ENCODE measurements around the gene CCRL2. TPM values are rescaled to one million over a fixed set of nuclear protein-coding genes. Genes with fewer than 3 reads are reported as not detected.
"Not testable (repeated sequence)": the region's sequence is repeated elsewhere in the genome, so short reads cannot be mapped to it uniquely, and the experiment has no call there.

The CCRL2 gene
- total RNA-seq, 2 experiments from 2014 or later: 10.1 to 11.2 TPM

DNA sequence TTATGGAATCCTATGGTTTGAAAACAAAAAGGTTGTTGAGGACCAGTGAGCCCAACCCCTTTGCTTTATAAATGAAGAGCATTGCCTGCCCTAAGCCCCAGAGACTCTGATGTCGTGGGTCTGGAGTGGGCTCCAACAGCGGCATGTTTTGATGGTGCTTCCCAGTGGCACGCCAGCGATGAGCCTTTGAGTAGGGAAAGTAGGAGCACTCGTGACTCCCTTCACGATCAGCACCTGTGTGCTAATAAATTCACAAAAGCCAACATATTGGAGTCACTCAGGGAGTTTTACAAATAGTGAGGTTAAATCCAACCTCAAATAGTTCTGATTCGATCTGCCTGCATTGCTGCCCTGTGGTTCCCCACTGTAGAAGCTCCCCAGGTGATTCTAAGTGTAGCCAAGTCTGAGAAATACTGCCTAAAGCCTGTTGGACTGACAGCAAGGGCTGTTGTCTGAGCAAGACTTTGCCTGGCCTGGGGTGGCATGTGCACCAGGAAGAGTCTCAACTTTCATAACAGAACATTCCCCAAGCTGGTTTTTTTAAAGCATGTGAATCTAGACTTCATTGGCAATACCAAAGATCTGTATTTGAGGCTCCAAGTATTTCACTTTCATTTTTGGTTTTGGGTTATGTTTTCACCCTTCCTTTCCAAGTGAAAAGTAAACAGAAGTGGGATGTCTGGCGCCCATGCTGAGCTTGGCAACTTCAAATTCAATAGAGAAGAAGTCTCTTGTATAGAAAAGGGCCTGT is 26.4 kb upstream of the CCRL2 start:
- no peak for DNase-seq
- Mint-ChIP-seq H3K4me1 (ENCODE audit: low read depth) (peaks cover 77% of the 10 kb centered on the region), H3K27ac (peak overlapping the region; percentile 86), H3K36me3 (ENCODE audit: low read depth) (peaks cover 21% of the 10 kb centered on the region), H3K27me3 (ENCODE audit: low read depth) (no peaks in the 10 kb centered on the region), H3K4me3 (no peak overlapping the region), H3K9me3 (ENCODE audit: insufficient read depth) (no peaks in the 10 kb centered on the region)
- ChIA-PET POLR2A (interaction anchor here (0.6 to 1.0 kb wide), 2 partner anchors 11 to 160 kb away, joined by 3 to 5 read pairs; no protein-coding TSS in a partner anchor), CTCF (interaction anchor here (0.9 to 9.3 kb wide), 8 partner anchors 8 to 302 kb away, joined by 3 to 72 read pairs (median 4); partner anchors contain the start of genes CCR1, CCR5AS and CCRL2)
- ATAC-seq: peak; percentile 35

DNA sequence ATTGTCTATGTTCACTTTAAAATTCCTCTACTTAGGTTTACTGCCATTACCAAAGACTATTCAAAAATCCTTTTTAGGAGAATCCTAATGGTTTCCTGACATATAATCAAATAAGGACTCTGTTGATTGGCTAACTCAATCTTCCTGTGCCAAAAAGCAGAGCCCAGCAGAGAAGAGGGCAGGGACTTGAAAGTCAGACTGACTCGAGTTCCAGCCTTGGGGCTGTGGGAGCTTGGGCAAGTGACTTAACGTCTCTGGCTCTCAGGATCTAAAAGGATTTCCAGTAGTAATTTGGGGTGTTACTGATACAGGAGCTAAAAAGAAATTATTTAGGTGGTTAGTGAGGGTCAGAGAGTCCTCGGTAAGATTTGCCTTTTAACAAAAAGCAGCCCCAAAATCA is 25.4 kb upstream of the CCRL2 start:
- CTCF ChIA-PET: interaction anchor here (0.6 to 9.3 kb wide), 9 partner anchors 11 to 305 kb away, joined by 3 to 72 read pairs (median 6); partner anchors contain the start of genes CCR1 and CCR5
- H3K4me1 Mint-ChIP-seq (ENCODE audit: low read depth): peaks cover 76% of the 10 kb centered on the region
- H3K36me3 Mint-ChIP-seq (ENCODE audit: low read depth): peaks cover 20% of the 10 kb centered on the region
- no peak for ATAC-seq
- DNase-seq: no peak
- no peak overlapping the region for H3K27ac Mint-ChIP-seq
- no peak overlapping the region for H3K4me3 Mint-ChIP-seq
- peaks cover 1% of the 10 kb centered on the region for H3K9me3 Mint-ChIP-seq (ENCODE audit: insufficient read depth)
- POLR2A ChIA-PET: no interaction called here
- no peaks in the 10 kb centered on the region for H3K27me3 Mint-ChIP-seq (ENCODE audit: low read depth)

DNA sequence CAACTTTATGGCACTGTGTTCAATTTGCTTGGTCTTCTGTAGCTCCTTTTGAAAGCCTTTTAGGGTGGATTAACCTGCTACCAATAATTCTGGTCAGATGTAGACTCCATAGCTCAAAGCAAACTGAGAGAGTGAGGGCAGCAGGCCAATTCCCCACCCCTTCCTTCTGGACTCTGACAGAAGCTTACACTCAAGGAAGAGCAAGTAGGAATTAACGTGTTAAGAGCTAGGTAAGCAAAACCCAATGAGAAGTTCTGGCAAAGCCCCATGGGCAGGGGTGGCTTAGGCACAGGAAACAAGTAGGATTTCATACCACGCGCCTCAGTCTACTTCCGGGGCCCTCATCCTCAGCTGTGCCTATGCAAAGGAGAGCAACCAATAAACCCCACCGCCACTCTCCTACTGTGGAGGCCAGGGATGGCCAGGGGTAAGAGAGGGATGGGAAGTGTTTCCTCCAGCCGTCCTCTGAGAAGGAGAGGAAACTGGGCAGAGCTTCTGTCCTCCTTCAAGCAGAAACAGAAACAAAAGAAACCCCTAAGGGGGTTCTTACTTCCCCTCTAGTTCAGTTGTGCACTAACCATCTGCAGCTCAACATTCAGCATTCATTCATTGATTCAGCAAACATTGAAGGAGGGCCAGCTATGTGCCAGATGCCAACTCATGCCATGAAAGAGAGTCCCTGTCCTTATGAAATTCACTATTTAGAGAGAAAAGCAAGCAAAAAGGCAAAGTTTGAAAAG is 23.7 kb upstream of the CCRL2 start:
- POLR2A ChIA-PET: interaction anchor here (1.0 to 1.6 kb wide), 4 partner anchors 9 to 26 kb away, joined by 3 to 8 read pairs (median 5); partner anchors contain the start of genes CCR5AS and CCRL2
- Mint-ChIP-seq H3K36me3 (ENCODE audit: low read depth) (peaks cover 10% of the 10 kb centered on the region), H3K27ac (peak overlapping the region; percentile 76), H3K9me3 (ENCODE audit: insufficient read depth) (peaks cover 4% of the 10 kb centered on the region), H3K4me3 (peak overlapping the region; percentile 6), H3K4me1 (ENCODE audit: low read depth) (peaks cover 66% of the 10 kb centered on the region), H3K27me3 (ENCODE audit: low read depth) (no peaks in the 10 kb centered on the region)
- CTCF ChIA-PET: interaction anchor here (0.9 to 4.5 kb wide), 20 partner anchors 8 to 445 kb away, joined by 3 to 37 read pairs (median 4); partner anchors contain the start of genes CCR1 and CCR5
- no peak for DNase-seq
- peak; percentile 48 for ATAC-seq

DNA sequence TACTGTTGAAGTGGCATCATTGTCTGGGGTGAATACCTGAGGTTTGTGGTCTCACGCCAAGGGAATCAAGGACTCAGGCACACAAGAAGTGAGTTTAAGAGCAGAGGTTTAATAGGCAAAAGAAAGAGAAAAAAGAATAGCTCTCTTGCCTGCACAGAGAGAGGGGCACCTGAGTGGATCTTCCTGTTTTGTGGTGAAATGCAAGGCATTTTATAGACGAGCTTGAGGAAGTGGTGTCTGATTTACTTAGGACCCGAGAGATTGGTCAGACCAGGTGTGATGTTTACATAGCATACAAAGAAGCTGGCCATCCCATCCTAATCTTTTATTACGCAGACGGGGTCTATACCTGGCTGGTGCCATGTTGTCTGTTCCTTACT is 23.1 kb upstream of the CCRL2 start:
- H3K4me3 Mint-ChIP-seq: peak overlapping the region; percentile 6
- peaks cover 4% of the 10 kb centered on the region for H3K9me3 Mint-ChIP-seq (ENCODE audit: insufficient read depth)
- H3K27me3 Mint-ChIP-seq (ENCODE audit: low read depth): no peaks in the 10 kb centered on the region
- POLR2A ChIA-PET: interaction anchor here (1.0 to 1.6 kb wide), 4 partner anchors 9 to 26 kb away, joined by 3 to 8 read pairs (median 5); partner anchors contain the start of genes CCR5AS and CCRL2
- no peak for DNase-seq
- H3K36me3 Mint-ChIP-seq (ENCODE audit: low read depth): peaks cover 9% of the 10 kb centered on the region
- ATAC-seq: peak; percentile 27
- peak overlapping the region; percentile 76 for H3K27ac Mint-ChIP-seq
- peaks cover 62% of the 10 kb centered on the region for H3K4me1 Mint-ChIP-seq (ENCODE audit: low read depth)
- CTCF ChIA-PET: interaction anchor here (1.0 to 4.5 kb wide), 17 partner anchors 9 to 445 kb away, joined by 3 to 37 read pairs (median 5); partner anchors contain the start of genes CCR1 and CCR5

DNA sequence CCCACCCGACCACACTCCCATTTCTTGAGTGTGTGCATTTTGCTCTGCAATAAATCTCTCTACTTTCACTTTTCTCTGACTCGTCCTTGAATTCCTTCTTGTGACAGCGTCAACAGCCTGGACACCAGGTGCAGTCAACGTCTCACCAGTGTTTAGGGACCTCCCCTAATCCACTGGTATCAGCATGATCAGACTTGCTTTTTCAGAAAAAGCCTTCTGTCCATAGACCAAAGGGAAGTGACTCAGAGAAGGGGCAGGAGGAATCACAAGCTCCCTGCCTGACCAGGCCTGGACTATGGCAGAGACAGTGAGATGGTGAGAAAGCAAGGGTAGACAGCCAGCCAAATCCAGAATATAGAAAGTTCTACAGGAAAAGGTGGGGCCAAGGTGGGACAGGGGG is 20.9 kb upstream of the CCRL2 start:
- peak overlapping the region; percentile 58 for H3K27ac Mint-ChIP-seq
- H3K4me1 Mint-ChIP-seq (ENCODE audit: low read depth): peaks cover 47% of the 10 kb centered on the region
- peaks cover 5% of the 10 kb centered on the region for H3K36me3 Mint-ChIP-seq (ENCODE audit: low read depth)
- DNase-seq: no peak
- H3K9me3 Mint-ChIP-seq (ENCODE audit: insufficient read depth): peaks cover 4% of the 10 kb centered on the region
- ATAC-seq: peak; percentile 24
- no peak overlapping the region for H3K4me3 Mint-ChIP-seq
- ChIA-PET CTCF (interaction anchor here (0.7 to 1.4 kb wide), 3 partner anchors 7 to 9 kb away, joined by 3 to 4 read pairs (median 3); no protein-coding TSS in a partner anchor), POLR2A (no interaction called here)
- no peaks in the 10 kb centered on the region for H3K27me3 Mint-ChIP-seq (ENCODE audit: low read depth)

DNA sequence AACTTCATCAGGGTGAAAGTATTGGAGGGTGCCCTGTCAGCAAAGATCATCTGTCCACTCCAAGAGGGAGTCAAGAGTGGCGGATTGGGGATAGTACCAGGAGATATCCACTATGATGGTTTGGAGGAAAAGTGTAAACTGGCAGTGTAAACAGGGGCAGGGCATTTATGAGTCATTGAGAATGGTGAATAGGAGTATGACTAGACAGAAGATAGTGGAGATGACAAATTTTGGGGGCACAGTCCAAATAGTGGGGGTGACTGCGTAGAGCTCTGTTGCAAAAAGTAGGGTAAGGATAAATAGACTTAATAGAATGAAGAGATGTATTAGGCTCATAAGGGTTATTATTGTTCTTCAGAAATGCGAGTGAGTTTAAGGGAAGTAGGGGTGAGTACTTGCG is 18.2 kb upstream of the CCRL2 start:
- DNase-seq; H3K4me3 Mint-ChIP-seq; POLR2A ChIA-PET; H3K27me3 Mint-ChIP-seq (ENCODE audit: low read depth); ATAC-seq; H3K27ac Mint-ChIP-seq; H3K36me3 Mint-ChIP-seq (ENCODE audit: low read depth); H3K9me3 Mint-ChIP-seq (ENCODE audit: insufficient read depth): not testable (repeated sequence)
- CTCF ChIA-PET: interaction anchor here (1.1 kb wide), 1 partner anchor 10 kb away, joined by 5 read pairs; no protein-coding TSS in a partner anchor
- H3K4me1 Mint-ChIP-seq (ENCODE audit: low read depth): peaks cover 34% of the 10 kb centered on the region

DNA sequence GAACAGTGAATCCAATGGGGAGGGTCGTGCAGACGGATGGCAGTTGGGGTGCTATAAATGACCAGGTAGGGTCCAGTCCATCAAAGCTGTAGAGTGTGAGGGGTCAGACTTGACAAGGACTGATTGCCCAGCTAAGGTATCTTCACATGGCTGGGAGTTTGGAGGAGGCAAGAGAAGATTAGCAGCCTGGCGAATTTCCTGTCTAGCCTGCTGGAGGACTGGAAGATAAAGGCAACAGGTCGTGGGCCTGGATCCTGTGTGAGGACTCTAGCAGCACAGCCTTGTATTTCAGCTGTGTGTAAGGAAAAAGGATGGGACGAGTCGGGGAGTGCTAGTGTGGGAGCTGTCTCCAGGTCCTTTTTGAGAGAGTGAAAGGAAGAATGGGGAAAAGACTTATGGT is 17.8 kb upstream of the CCRL2 start:
- Mint-ChIP-seq H3K27me3 (ENCODE audit: low read depth) (no peaks in the 10 kb centered on the region), H3K36me3 (ENCODE audit: low read depth) (peaks cover 5% of the 10 kb centered on the region), H3K4me1 (ENCODE audit: low read depth) (peaks cover 30% of the 10 kb centered on the region), H3K27ac (no peak overlapping the region), H3K9me3 (ENCODE audit: insufficient read depth) (peaks cover 4% of the 10 kb centered on the region), H3K4me3 (no peak overlapping the region)
- DNase-seq (no peak), ATAC-seq (no peak)
- POLR2A ChIA-PET: no interaction called here
- CTCF ChIA-PET: interaction anchor here (1.1 kb wide), 1 partner anchor 11 kb away, joined by 5 read pairs; no protein-coding TSS in a partner anchor

DNA sequence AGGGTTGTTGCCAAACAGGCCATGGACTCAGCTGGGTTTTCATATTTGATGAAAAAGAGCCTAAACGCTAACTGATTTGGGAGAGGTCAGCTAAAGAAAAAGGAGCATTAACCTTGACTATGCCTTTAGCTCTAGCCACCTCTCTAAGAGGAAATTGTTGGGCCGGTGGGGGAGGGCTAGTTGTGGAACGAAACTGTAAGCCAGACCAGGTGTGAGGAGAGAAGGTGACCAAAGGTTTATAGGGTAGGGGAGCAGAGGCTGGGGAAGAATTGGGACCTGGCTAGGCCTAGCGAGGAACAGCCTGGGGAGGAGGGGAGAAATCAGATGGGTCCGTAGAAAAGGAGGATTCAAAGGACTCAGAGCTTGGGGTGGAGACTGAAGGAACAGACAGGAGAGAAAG is 15.5 kb upstream of the CCRL2 start:
- not testable (repeated sequence) for DNase-seq; H3K36me3 Mint-ChIP-seq (ENCODE audit: low read depth); ATAC-seq; H3K9me3 Mint-ChIP-seq (ENCODE audit: insufficient read depth); H3K27me3 Mint-ChIP-seq (ENCODE audit: low read depth); H3K4me3 Mint-ChIP-seq
- Mint-ChIP-seq H3K27ac (peak overlapping the region; percentile 8), H3K4me1 (ENCODE audit: low read depth) (peaks cover 26% of the 10 kb centered on the region)
- ChIA-PET CTCF (interaction anchor here (0.6 to 1.1 kb wide), 2 partner anchors 16 to 214 kb away, joined by 3 read pairs; partner anchors contain the start of genes CCR5AS and CCRL2), POLR2A (interaction anchor here (0.7 kb wide), 1 partner anchor 19 kb away, joined by 3 read pairs; no protein-coding TSS in a partner anchor)

DNA sequence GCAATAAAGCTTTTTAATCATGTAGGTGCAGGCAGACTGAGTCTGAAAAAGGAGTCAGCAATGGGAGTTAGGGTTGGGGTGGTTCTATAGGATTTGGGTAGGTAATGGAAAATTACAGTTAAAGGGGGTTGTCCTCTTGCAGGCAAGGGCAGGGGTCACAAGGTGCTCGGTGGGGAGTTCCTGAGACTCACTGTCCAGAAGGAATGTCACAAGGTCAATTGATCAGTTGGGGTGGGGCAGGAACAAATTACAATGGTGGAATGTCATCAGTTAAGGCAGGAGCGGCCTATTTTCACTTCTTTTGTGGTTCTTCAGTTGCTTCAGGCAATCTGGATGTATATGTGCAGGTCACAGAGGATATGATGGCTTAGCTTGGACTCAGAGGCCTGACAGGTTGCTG is 14.0 kb upstream of the CCRL2 start:
- no peak overlapping the region for H3K4me3 Mint-ChIP-seq
- no peak for DNase-seq
- peaks cover 38% of the 10 kb centered on the region for H3K4me1 Mint-ChIP-seq (ENCODE audit: low read depth)
- ATAC-seq: no peak
- CTCF ChIA-PET: interaction anchor here (0.5 to 0.7 kb wide), 2 partner anchors 14 to 811 kb away, joined by 3 read pairs; partner anchors contain the start of gene CCR5AS
- no peak overlapping the region for H3K27ac Mint-ChIP-seq
- H3K27me3 Mint-ChIP-seq (ENCODE audit: low read depth): no peaks in the 10 kb centered on the region
- H3K9me3 Mint-ChIP-seq (ENCODE audit: insufficient read depth): no peaks in the 10 kb centered on the region
- peaks cover 6% of the 10 kb centered on the region for H3K36me3 Mint-ChIP-seq (ENCODE audit: low read depth)
- POLR2A ChIA-PET: no interaction called here

DNA sequence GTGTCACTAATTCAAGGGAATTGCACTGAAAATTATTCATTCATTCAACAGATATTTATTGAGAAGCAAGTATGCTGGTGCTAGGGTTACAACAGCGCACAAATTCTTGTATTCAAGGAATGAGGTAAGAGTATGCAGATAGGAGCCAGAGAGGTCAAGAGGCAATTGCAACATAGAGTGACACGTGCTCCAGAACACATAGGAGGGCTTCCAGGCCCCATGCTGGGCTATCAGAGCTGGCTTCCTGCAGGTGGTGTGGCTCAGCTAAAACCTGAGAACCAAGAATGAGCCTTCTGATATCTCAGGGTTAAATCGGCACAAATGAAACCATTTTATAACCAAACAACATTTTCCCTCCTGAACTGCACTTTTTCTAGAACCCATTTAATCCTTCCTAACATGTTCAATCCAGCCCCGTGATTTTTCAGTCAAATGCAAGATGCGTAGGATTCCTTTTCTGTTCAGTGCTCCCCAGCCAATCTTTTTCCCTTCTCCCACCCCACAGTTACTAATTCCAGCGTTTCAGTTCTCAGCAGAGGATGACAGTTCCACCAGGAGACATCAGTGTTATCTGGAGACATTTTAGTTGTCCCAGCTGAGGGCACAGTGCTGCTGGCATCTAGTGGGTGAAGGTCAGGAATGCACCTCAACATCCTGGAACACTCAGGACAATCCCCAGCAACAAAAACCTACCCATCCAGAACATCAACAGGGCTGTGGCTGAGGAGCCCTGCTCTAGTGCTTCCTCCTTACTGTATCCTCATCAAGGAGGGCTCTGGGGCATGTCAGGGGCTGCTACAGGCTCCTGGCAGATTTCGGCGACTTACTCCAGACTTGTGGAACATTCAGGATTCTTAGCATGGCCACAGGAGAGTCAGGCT is 13.3 kb upstream of the CCRL2 start:
- H3K27me3 Mint-ChIP-seq (ENCODE audit: low read depth): no peaks in the 10 kb centered on the region
- no peak for DNase-seq
- no peak for ATAC-seq
- H3K9me3 Mint-ChIP-seq (ENCODE audit: insufficient read depth): no peaks in the 10 kb centered on the region
- no peak overlapping the region for H3K4me3 Mint-ChIP-seq
- H3K27ac Mint-ChIP-seq: no peak overlapping the region
- peaks cover 40% of the 10 kb centered on the region for H3K4me1 Mint-ChIP-seq (ENCODE audit: low read depth)
- CTCF ChIA-PET: interaction anchor here (0.5 to 1.5 kb wide), 3 partner anchors 10 to 812 kb away, joined by 3 to 4 read pairs (median 3); partner anchors contain the start of gene CCR5AS
- peaks cover 7% of the 10 kb centered on the region for H3K36me3 Mint-ChIP-seq (ENCODE audit: low read depth)
- POLR2A ChIA-PET: no interaction called here

DNA sequence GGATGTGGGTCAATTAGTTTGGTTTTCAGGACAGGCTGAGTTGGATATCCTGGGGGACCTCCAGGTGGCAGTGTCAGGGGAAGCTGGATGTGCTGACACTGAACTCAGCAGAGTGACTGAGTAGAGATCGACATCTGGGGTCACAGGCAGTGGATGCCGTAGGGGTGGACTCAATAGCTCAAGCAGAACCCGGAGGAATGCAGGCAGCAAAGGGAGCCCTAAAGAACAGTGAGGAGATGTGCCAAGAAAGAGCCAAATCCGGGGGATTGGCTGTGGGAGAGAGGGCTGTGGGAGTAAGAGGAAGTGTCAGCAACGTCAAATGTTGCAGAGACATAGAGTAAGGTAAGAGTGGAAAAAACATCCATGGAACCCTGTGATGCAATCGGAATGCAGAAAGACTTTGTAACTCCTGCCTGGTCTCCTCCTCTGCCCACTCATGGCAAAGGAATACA is 11.8 kb upstream of the CCRL2 start:
- H3K27me3 Mint-ChIP-seq (ENCODE audit: low read depth): no peaks in the 10 kb centered on the region
- DNase-seq: no peak
- POLR2A ChIA-PET: no interaction called here
- no peak for ATAC-seq
- no peak overlapping the region for H3K4me3 Mint-ChIP-seq
- no peaks in the 10 kb centered on the region for H3K9me3 Mint-ChIP-seq (ENCODE audit: insufficient read depth)
- peaks cover 40% of the 10 kb centered on the region for H3K4me1 Mint-ChIP-seq (ENCODE audit: low read depth)
- no peak overlapping the region for H3K27ac Mint-ChIP-seq
- CTCF ChIA-PET: interaction anchor here (0.6 to 1.5 kb wide), 5 partner anchors 9 to 17 kb away, joined by 3 to 4 read pairs (median 3); partner anchors contain the start of gene CCRL2
- peaks cover 7% of the 10 kb centered on the region for H3K36me3 Mint-ChIP-seq (ENCODE audit: low read depth)
